Duodenal mucosa (tissue), 2 donors: ENCODE results near the gene SMIM22.
"Not testable (repeated sequence)": the region's sequence is repeated elsewhere in the genome, so short reads cannot be mapped to it uniquely, and the experiment has no call there.

ENCODE experiments used
- H3K27ac ChIP-seq: one replicate; pipeline ENCODE4 v1.7.0; 2013; ENCODE audit warnings: low read depth, low read length
- H3K27me3 ChIP-seq, 2 donors: one replicate each; pipeline ENCODE4 v1.7.0; 2013; ENCODE audit warnings: low read length in 2 of 2, control low read depth in 1 of 2; ENCODE audit not compliant: insufficient read depth in 2 of 2, control insufficient read depth in 1 of 2
- H3K36me3 ChIP-seq, 2 donors: one replicate each; pipeline ENCODE4 v1.7.0; 2013; ENCODE audit warnings: low read length in 2 of 2, control low read depth in 1 of 2; ENCODE audit not compliant: insufficient read depth in 2 of 2, control insufficient read depth in 1 of 2
- H3K4me1 ChIP-seq, 2 donors: one replicate each; pipeline ENCODE4 v1.7.0; 2013; ENCODE audit warnings: low read length in 2 of 2, control low read depth in 1 of 2; ENCODE audit not compliant: insufficient read depth in 2 of 2, control insufficient read depth in 1 of 2
- H3K4me3 ChIP-seq, 2 donors: one replicate each; pipeline ENCODE4 v1.7.0; 2013; ENCODE audit warnings: low read length in 2 of 2, low read depth in 1 of 2
- H3K9ac ChIP-seq, 2 donors: one replicate each; pipeline ENCODE4 v1.7.0; 2013; ENCODE audit warnings: low read length in 2 of 2, low read depth in 1 of 2
- H3K9me3 ChIP-seq, 2 donors: one replicate each; pipeline ENCODE4 v1.7.0; 2013; ENCODE audit warnings: low read length in 2 of 2, control low read depth in 1 of 2; ENCODE audit not compliant: control insufficient read depth in 1 of 2

SMIM22 gene

DNA sequence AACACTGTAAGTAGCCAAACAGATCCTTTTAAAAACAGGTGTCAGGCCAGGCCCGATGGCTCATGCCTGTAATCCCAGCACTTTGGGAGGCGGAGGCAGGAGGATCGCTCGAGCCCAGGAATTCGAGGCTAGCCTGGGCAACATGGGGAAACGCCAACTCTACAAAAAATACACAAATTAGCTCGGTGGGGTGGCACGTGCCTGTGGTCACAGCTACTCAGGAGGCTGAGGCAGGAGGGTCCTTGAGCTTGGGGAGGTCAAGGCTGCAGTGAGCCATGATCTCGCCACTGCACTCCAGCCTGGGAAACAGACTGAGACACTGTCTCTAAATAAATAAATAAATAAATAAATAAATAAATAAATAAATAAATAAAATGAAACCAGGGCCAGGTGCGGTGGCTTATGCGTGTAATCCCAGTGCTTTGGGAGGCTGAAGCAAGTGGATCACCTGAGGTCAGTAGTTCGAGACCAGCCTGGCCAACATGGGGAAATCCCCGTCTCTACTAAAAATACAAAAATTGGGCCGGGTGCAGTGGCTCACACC is 10.7 kb upstream of the SMIM22 start:
- not testable (repeated sequence) for H3K4me3 ChIP-seq, H3K9me3 ChIP-seq, H3K4me1 ChIP-seq, H3K9ac ChIP-seq, H3K36me3 ChIP-seq, H3K27me3 ChIP-seq, H3K27ac ChIP-seq

- H3K9ac ChIP-seq: no peak overlapping the region
- H3K27ac ChIP-seq: no peak overlapping the region
- H3K36me3 ChIP-seq: no peaks in the 10 kb centered on the region
- H3K27me3 ChIP-seq: no peaks in the 10 kb centered on the region
- H3K4me3 ChIP-seq: no peak overlapping the region
- no peaks in the 10 kb centered on the region for H3K9me3 ChIP-seq
- H3K4me1 ChIP-seq: peaks cover 5 to 7% of the 10 kb centered on the region in 2 donors
These were observed 9.3 kb upstream of the SMIM22 start for GRCh38 chr16:4785758-4786433.

GRCh38 chr16:4787068-4787467 is 8.1 kb upstream of the SMIM22 start:
- peaks cover 5 to 7% of the 10 kb centered on the region in 2 donors for H3K4me1 ChIP-seq
- no peak overlapping the region for H3K27ac ChIP-seq
- no peaks in the 10 kb centered on the region for H3K36me3 ChIP-seq
- H3K4me3 ChIP-seq: no peak overlapping the region
- H3K27me3 ChIP-seq: no peaks in the 10 kb centered on the region
- no peak overlapping the region for H3K9ac ChIP-seq
- no peaks in the 10 kb centered on the region for H3K9me3 ChIP-seq

GRCh38 chr16:4787627-4788482 is 7.3 kb upstream of the SMIM22 start, which contains the start of gene SEPTIN12:
Gene SEPTIN12, minus strand, starts transcription at chr16:4788345. Its CDS starts 700 bp downstream, at chr16:4787645.
- Histone ChIP-seq H3K4me1 (peaks cover 5 to 7% of the 10 kb centered on the region in 2 donors), H3K27ac (no peak within 1 kb of the TSS), H3K36me3 (no peaks in the 10 kb centered on the region), H3K9me3 (no peaks in the 10 kb centered on the region), H3K4me3 (no peak within 1 kb of the TSS), H3K27me3 (no peaks in the 10 kb centered on the region), H3K9ac (no peak within 1 kb of the TSS)

DNA sequence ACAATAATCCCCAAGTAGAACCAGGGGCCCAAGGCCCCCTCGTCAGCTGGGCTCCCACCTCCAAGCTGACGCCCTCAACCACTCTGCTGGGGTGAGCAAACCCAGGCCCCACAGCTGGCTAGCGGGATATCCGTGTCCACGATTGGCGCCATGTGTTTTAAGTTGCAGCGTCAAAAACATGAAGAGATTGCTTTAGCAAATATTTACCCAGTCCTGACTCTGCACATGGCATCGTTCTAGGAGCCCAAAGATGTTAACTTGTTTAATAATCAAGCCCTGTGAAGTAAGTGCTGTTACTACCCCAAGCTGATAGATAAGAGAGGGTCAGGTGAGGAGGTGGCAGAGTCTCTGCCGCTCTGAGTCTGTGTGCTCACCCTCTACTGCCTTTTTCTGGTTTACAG is 6.7 kb upstream of the SMIM22 start:
- Histone ChIP-seq H3K27ac (no peak overlapping the region), H3K9me3 (no peaks in the 10 kb centered on the region), H3K4me1 (peaks cover 5 to 7% of the 10 kb centered on the region in 2 donors), H3K36me3 (no peaks in the 10 kb centered on the region), H3K27me3 (no peaks in the 10 kb centered on the region), H3K4me3 (no peak overlapping the region), H3K9ac (no peak overlapping the region)

- Histone ChIP-seq H3K36me3 (no peaks in the 10 kb centered on the region), H3K9ac (no peak overlapping the region), H3K9me3 (no peaks in the 10 kb centered on the region), H3K4me1 (peaks cover 5 to 7% of the 10 kb centered on the region in 2 donors), H3K27me3 (no peaks in the 10 kb centered on the region), H3K4me3 (no peak overlapping the region), H3K27ac (no peak overlapping the region)
These were observed 6.3 kb upstream of the SMIM22 start for GRCh38 chr16:4788910-4789309.

GRCh38 chr16:4790261-4790660 is 4.9 kb upstream of the SMIM22 start:
- H3K36me3 ChIP-seq: no peaks in the 10 kb centered on the region
- no peaks in the 10 kb centered on the region for H3K9me3 ChIP-seq
- H3K27ac ChIP-seq: no peak overlapping the region
- no peak overlapping the region for H3K4me3 ChIP-seq
- peaks cover 5 to 7% of the 10 kb centered on the region in 2 donors for H3K4me1 ChIP-seq
- H3K27me3 ChIP-seq: no peaks in the 10 kb centered on the region
- no peak overlapping the region for H3K9ac ChIP-seq

- H3K4me3 ChIP-seq: no peak overlapping the region
- H3K27me3 ChIP-seq: no peaks in the 10 kb centered on the region
- H3K27ac ChIP-seq: no peak overlapping the region
- no peak overlapping the region for H3K9ac ChIP-seq
- peaks cover 5 to 7% of the 10 kb centered on the region in 2 donors for H3K4me1 ChIP-seq
- no peaks in the 10 kb centered on the region for H3K9me3 ChIP-seq
- no peaks in the 10 kb centered on the region for H3K36me3 ChIP-seq
These were observed 4.3 kb upstream of the SMIM22 start for GRCh38 chr16:4790871-4791270.

GRCh38 chr16:4792951-4793513 is 2.1 kb upstream of the SMIM22 start:
- Histone ChIP-seq H3K4me3 (no peak overlapping the region), H3K27ac (no peak overlapping the region)

More at GRCh38 chr16:4792951-4793513, 2.1 kb upstream of the SMIM22 start:
- Histone ChIP-seq H3K27me3 (no peaks in the 10 kb centered on the region), H3K4me1 (peaks cover 10 to 13% of the 10 kb centered on the region in 2 donors), H3K36me3 (peaks cover 0 to 7% of the 10 kb centered on the region in 2 donors), H3K9ac (no peak overlapping the region), H3K9me3 (no peaks in the 10 kb centered on the region)
